GM12892 (cell line): ENCODE measurements around the gene C11orf52.

Source experiments
- DNase-seq: peaks from one replicate; pipeline ENCODE4 v3.0.0; 2011; ENCODE audit not compliant: insufficient read length
- FAIRE-seq: peaks from 2 replicates; lab custom pipeline; 2011; peaks lifted over from hg19 to GRCh38; lab: Jason Lieb, UNC
- POLR2A ChIP-seq: IDR thresholded peaks from 2 replicates; pipeline ENCODE4 v1.6.1; 2011; ENCODE audit warnings: low read depth, low read length, control low read depth
- POLR2AphosphoS5 ChIP-seq: IDR thresholded peaks from 2 replicates; pipeline ENCODE4 v1.6.1; 2011; ENCODE audit warnings: low read depth, low read length, control low read depth
- TAF1 ChIP-seq: IDR thresholded peaks from 2 replicates; pipeline ENCODE4 v1.6.1; 2011; ENCODE audit warnings: low read depth, mild to moderate bottlenecking, control low read depth, low read length, borderline replicate concordance

C11orf52 gene

DNA sequence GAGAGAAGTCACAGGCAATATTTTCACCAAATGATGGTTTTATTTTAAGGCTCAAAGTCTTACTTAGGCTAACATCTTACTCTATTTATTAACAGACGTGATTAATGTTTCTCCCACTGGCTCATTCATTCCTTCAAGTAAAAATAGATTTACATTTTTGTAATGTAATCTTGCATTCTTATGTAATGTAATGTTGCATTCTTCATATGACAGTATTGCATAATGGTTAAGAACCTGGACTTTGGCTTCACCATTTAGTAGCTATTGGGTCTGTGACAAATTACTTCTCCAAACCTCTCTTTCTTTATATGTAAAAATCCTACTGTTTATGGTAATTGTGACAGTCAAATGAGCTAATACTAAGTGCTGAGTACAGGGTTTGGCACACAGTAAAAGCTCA lies 15.2 kb downstream of the C11orf52 start:
- no peak for DNase-seq
- FAIRE-seq, result no peak
- TF ChIP-seq TAF1 (no peak), POLR2AphosphoS5 (no peak), POLR2A (no peak)

DNA sequence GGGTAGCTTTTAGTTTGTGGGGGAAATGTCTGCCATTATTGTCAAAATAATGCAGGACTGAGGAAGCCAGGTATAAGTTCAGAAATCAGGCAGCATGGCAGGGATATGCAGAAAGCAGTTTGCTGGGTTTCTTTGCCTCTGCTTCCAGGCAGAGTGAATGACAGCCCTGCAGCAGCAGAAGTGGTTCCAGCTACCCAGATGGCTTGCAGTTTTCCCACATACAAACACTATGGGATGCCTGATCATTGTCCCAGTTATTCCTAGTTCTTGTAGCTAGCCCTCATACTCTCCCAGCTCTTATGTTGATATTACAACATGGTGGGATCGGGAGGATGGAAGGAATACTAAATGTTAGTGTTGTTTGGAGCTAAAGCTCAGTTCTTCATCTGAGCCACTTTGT lies 15.6 kb downstream of the C11orf52 start:
- FAIRE-seq (no peak), DNase-seq (no peak)
- TF ChIP-seq TAF1 (no peak), POLR2A (no peak), POLR2AphosphoS5 (no peak)

DNA sequence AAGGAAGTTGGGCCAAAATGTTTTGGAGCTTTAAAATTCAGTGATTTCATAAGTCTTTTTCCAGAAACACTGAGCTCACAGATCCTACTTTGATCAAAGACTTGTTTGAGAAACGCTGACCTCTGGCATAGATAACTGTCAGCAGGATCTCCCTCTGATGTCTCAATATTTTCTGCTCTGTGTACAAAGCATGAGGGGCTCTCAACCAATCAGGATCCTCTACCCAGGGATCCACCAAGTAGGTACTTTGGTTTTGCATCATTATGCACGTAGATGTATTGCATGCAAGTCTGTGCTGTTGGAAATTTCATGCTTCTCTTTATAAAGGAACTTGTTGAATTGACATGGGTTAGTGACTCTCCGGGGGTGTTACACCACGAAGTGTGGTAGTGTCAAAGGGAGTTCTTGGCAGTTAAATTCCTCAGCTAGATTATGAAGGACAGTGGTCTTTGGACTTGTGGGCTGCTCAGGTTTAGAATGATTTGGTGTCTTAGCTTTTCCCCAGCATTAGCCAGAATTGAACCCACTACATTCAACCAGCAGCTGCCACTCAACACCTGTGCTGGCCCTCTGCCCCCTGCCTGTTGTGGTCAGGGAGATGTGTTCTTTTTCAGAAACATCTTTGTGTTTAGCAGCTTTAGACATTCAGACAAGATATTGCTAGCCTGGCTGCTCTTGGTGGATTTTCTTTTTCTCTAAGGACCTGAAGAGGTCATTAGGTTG lies 16.8 kb downstream of the C11orf52 start:
- TF ChIP-seq TAF1 (no peak), POLR2AphosphoS5 (no peak), POLR2A (no peak)
- DNase-seq (no peak), FAIRE-seq (no peak)

DNA sequence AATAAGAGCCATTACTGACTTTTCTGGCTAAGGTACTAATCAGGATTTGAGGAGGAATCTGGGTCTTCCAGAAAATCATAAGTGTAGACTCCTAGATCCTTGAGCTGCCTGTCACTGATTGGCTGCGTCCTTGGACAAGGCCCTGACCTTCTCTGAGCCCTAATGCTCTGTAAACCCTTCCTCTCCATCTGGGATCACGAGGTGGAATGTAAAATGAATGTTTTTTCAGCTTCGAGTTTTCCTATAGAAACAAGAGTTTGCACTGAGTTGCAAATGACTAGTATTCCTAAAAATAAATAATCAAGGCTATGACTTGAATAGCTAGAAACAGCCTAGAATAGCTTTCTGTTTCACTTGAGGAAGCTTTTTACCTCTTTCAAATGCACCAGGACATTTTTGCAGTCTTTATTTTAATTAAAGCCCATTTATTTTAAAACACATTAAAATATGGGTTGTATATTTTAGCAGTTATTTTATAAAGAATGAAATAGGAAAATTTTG lies 17.4 kb downstream of the C11orf52 start:
- TF ChIP-seq POLR2AphosphoS5 (no peak), TAF1 (no peak), POLR2A (no peak)
- no peak for DNase-seq
- no peak for FAIRE-seq

DNA sequence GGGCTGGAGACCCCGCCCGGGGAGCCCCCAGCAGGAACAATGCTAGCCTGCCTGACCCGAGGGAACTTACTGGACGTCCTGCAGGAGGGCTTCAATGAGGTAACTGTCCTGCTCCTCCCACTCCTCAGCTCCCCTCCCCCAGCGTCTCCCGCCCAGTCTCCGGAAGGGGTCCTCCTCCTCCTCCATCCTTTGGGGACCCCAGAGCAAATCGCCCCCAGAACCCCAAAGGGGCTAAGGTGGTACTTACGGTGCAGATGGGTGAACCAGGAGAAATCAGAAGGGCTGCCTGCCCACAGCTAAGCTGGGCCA lies 18.7 kb downstream of the C11orf52 start:
- DNase-seq (no peak), FAIRE-seq (no peak)
- TF ChIP-seq TAF1 (no peak), POLR2AphosphoS5 (no peak), POLR2A (no peak)

DNA sequence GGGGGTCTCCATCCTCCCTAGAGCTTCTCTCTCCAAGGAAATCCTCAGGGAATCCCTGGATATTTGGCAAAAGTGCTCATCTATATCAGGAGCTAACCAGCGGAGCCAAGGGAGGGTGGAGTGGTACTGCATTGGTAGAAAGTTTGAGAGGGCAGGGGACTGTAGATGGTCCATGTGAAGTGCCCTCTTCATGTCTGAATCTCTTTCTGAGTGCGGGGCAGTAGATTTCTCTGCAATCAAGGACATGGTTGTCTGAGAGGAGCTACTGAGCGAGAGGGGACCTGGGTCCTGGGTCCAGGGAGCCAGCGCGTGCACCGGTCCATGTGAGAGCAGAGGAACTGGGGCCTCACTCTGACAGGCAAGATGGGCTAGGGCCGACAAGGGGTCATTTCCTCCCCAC lies 19.1 kb downstream of the C11orf52 start:
- TF ChIP-seq TAF1 (no peak), POLR2A (no peak), POLR2AphosphoS5 (no peak)
- FAIRE-seq, result no peak

DNA sequence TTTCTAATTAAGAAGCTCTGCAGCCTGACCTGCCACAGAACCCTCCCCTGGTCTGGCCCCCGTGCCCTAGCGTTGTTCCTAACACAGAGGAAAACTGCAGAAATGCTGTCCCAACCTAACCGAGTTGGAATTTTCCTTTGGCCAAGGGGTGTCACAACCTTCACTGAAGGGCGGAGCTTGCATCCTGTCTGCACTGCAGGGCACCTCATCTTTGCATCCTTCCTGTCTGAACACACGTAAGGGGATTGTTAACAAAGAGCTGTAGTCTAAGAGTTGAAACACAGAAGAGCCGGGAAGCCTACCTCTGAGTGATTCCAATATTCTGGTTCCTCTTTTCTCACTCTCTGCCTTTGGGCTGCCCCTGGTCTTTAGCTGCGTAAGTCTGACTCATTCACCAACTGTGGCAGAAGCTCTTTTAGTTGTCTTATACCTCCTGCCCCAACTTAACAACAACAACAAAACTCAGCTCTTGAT lies 20.0 kb downstream of the C11orf52 start:
- no peak for TF ChIP-seq POLR2A
- no peak for TF ChIP-seq POLR2AphosphoS5
- no peak for TF ChIP-seq TAF1
- FAIRE-seq (peak; percentile 93), DNase-seq (peak; percentile 46)

More for the DNA sequence above, 19.1 kb downstream of the C11orf52 start:
- no peak for DNase-seq

DNA sequence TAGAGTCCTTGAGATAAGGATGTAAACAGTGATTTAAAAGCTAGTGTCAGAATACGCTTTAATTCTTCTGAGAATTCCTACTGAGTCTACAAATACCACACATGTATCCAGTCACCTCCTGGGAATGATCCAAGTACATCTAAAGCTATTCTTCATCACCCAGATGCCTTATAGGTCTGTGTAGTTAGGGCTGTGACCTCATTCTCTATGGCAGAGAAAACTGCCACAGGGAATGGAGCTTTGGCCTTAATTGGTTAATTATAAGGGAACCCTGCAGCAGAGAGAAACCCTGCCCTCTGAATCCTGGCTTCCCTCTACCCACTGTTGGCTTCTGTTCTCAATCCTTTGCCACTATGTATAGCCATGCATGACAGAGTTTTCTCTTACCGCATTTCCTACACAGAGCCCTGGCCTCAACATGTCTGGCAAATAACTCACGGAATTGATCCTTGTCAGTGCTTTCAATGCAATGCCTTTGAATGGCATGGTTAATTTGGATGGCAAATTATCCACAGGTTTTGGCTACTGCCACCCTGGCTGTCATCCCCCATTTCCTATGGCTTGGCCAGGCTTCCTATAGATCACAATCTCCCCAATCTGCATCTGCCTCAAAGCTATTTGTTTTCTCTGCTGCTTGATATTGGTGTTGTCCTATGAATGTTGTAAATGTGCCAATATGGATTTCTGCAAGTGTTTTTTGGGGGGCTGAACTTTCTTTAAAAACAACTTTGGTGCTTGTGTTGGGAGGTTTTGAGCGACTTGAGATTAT lies 21.3 kb downstream of the C11orf52 start:
- FAIRE-seq (peak; percentile 24), DNase-seq (no peak)
- no peak for TF ChIP-seq POLR2AphosphoS5
- TF ChIP-seq TAF1, result no peak
- no peak for TF ChIP-seq POLR2A

DNA sequence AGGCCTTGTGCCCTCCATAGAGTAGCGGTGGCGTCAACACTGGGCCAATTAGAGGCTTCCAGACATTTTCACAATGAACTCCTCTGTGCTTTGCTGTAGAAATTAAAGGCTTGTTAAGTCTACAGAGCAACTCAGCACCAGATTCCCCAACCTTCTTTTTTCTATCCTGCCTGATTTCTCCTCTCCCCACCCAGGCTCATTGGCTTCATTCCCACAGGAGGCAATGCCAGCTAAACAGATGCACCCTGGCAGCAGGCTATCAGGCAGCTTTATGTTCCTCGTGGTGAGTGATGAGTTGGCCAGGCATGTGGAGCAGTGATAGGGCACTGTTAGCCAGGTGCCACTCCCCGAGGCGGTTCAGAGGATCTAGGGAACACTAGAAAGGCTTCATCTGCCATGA lies 23.2 kb downstream of the C11orf52 start:
- DNase-seq, result no peak
- TF ChIP-seq POLR2A, result no peak
- TF ChIP-seq POLR2AphosphoS5, result no peak
- no peak for TF ChIP-seq TAF1
- no peak for FAIRE-seq

DNA sequence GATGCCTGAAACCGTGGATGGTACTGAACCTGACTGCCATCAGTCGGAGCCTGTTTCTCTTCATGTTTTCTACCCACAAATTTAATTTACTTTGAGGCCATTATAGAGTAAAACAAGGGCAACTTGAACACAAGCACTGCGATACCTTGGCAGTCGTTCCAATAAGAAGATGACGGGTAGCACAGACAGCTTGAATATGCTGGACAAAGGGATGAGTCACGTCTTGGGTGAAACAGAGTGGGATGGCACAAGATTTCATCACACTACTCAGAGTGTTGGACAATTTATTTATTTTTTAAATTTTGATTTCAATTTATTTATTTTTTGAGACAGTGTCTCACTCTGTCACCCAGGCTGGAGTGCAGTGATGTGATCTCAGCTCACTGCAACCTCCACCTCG lies 24.1 kb downstream of the C11orf52 start:
- TF ChIP-seq POLR2AphosphoS5 (no peak), TAF1 (no peak), POLR2A (no peak)
- DNase-seq (no peak), FAIRE-seq (no peak)

DNA sequence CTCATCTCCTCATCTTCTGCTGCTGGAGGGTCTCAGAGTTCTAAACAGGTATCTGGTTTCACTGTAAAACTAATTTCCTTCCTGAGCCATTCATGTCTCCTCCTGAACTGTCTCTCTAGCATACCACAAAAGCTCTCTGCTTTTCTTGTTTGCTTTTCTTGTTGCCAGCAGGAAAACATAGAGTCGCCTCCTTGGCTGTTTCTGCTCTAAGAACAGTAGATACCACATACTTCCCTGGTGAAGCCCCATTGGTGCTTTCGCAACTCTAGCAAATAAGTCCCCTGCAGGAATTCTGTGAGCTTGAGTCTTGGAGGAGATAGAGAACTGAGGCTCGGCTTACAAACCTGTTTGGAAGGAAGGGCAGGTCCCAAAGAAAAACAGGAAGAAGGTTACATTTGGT lies 25.4 kb downstream of the C11orf52 start:
- no peak for FAIRE-seq
- no peak for DNase-seq
- TF ChIP-seq TAF1 (no peak), POLR2A (no peak), POLR2AphosphoS5 (no peak)
